OCI-LY1 (cell line): ENCODE results near the gene FANCD2.
"Not testable (repeated sequence)": the region's sequence is repeated elsewhere in the genome, so short reads cannot be mapped to it uniquely, and the experiment has no call there.

ENCODE experiments used
- H2AFZ ChIP-seq: fragments of 200-600 bp; sonication (generic), shearing (Covaris generic); 2 replicates; pipeline ENCODE4 v1.6.0; 2014; ENCODE audit warnings: antibody characterized with exemption, mild to moderate bottlenecking, low read length
- H3F3A ChIP-seq: fragments of 200-600 bp; sonication (generic), shearing (Covaris generic); 2 replicates; pipeline ENCODE4 v1.6.0; 2014; ENCODE audit warnings: mild to moderate bottlenecking, antibody characterized with exemption, low read length, moderate library complexity; ENCODE audit not compliant: insufficient read depth
- H3K27ac ChIP-seq: fragments of 200-600 bp; sonication (generic); 2 replicates; pipeline ENCODE4 v1.5.1; 2014; ENCODE audit warnings: low read length, mixed run types, mild to moderate bottlenecking, low read depth; ENCODE audit not compliant: poor library complexity, severe bottlenecking
- H3K27me3 ChIP-seq: fragments of 200-600 bp; sonication (generic); 2 replicates; pipeline ENCODE4 v1.6.0; 2014; ENCODE audit warnings: antibody characterized with exemption, mild to moderate bottlenecking, low read length, moderate library complexity; ENCODE audit not compliant: insufficient read depth
- H3K36me3 ChIP-seq: fragments of 200-600 bp; sonication (generic); 2 replicates; pipeline ENCODE4 v1.6.1; 2014; ENCODE audit warnings: mild to moderate bottlenecking, antibody characterized with exemption, low read length, moderate library complexity, mixed read lengths; ENCODE audit not compliant: insufficient read depth
- H3K4me1 ChIP-seq: fragments of 200-600 bp; sonication (generic); 2 replicates; pipeline ENCODE4 v1.5.1; 2014; ENCODE audit warnings: mild to moderate bottlenecking, low read length, moderate library complexity; ENCODE audit not compliant: insufficient read depth, severe bottlenecking
- H3K4me2 ChIP-seq: fragments of 200-600 bp; sonication (generic), shearing (Covaris generic); 2 replicates; pipeline ENCODE4 v1.6.1; 2014; ENCODE audit warnings: low read length
- H3K4me3 ChIP-seq: fragments of 200-600 bp; sonication (generic); 2 replicates; pipeline ENCODE4 v1.5.1; 2014; ENCODE audit warnings: low read length, low read depth, mild to moderate bottlenecking, mixed read lengths; ENCODE audit not compliant: poor library complexity, severe bottlenecking
- H3K79me2 ChIP-seq: fragments of 200-600 bp; shearing (Covaris generic); 2 replicates; pipeline ENCODE4 v1.6.1; 2016; ENCODE audit warnings: mixed run types, low read length, mixed read lengths; ENCODE audit not compliant: insufficient read depth
- H3K9ac ChIP-seq: fragments of 200-600 bp; sonication (generic), shearing (Covaris generic); 2 replicates; pipeline ENCODE4 v1.6.1; 2014; ENCODE audit warnings: mild to moderate bottlenecking, low read length, mixed read lengths
- H3K9me2 ChIP-seq: fragments of 200-600 bp; sonication (generic), shearing (Covaris generic); 2 replicates; pipeline ENCODE4 v1.6.1; 2014; ENCODE audit warnings: low read depth, mild to moderate bottlenecking, low read length, mixed read lengths
- H3K9me3 ChIP-seq: fragments of 200-600 bp; shearing (Covaris generic); 2 replicates; pipeline ENCODE4 v1.6.1; 2014; ENCODE audit warnings: low read length, mixed read lengths
- H4K20me1 ChIP-seq: fragments of 200-600 bp; sonication (generic), shearing (Covaris generic); 2 replicates; pipeline ENCODE4 v1.6.0; 2016; ENCODE audit warnings: mild to moderate bottlenecking, low read length; ENCODE audit not compliant: insufficient read depth
- EZH2 ChIP-seq: fragments of 200-600 bp; sonication (generic), shearing (Covaris generic); IDR thresholded peaks from 2 replicates; pipeline ENCODE4 v1.8.0; 2017; ENCODE audit warnings: borderline replicate concordance, mixed run types, mild to moderate bottlenecking, antibody characterized with exemption, low read length, moderate library complexity, mixed read lengths
- TF ChIP-seq, protein P1 (sequence below): fragments of 200-600 bp; sonication (generic), shearing (Covaris generic); IDR thresholded peaks from 2 replicates; pipeline ENCODE4 v1.5.1; 2017; ENCODE audit warnings: mild to moderate bottlenecking, antibody characterized with exemption, low read length, moderate library complexity, mixed read lengths

Gene FANCD2

DNA sequence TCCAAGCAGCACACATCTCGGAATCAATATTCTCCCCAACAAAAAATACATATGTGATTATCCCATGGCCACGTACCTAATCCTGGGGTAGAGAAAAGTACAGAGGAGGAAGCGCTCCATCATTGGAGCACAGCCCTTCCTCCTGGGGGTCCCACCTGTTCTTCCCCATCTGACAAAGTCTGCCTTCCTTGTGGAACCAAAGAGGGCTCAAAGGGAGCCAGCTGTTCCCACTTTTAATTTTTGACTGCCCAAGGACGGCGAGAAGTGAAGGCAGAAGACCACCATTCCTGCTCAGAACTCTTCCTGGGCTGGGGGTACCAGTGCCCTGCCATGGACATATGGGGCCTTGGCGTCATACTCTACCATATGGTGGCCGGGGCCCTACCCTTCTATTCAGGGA is 14.1 kb upstream of the FANCD2 start:
- no peak overlapping the region for H3K4me3 ChIP-seq
- H3K79me2 ChIP-seq, result no peaks in the 10 kb centered on the region
- H3K27me3 ChIP-seq, result no peaks in the 10 kb centered on the region
- H4K20me1 ChIP-seq, result no peaks in the 10 kb centered on the region
- peaks cover under 1% of the 10 kb centered on the region; the same call in 1 of the 2 replicates for H3K36me3 ChIP-seq
- H3K4me1 ChIP-seq, result peaks cover 39% of the 10 kb centered on the region
- H3F3A ChIP-seq, result no peaks in the 10 kb centered on the region
- no peak overlapping the region for H3K9ac ChIP-seq
- no peak overlapping the region for H3K27ac ChIP-seq
- H3K9me3 ChIP-seq, result no peaks in the 10 kb centered on the region
- H3K4me2 ChIP-seq, result no peak overlapping the region
- no peak for TF ChIP-seq EZH2
- TF ChIP-seq, protein P1, sequence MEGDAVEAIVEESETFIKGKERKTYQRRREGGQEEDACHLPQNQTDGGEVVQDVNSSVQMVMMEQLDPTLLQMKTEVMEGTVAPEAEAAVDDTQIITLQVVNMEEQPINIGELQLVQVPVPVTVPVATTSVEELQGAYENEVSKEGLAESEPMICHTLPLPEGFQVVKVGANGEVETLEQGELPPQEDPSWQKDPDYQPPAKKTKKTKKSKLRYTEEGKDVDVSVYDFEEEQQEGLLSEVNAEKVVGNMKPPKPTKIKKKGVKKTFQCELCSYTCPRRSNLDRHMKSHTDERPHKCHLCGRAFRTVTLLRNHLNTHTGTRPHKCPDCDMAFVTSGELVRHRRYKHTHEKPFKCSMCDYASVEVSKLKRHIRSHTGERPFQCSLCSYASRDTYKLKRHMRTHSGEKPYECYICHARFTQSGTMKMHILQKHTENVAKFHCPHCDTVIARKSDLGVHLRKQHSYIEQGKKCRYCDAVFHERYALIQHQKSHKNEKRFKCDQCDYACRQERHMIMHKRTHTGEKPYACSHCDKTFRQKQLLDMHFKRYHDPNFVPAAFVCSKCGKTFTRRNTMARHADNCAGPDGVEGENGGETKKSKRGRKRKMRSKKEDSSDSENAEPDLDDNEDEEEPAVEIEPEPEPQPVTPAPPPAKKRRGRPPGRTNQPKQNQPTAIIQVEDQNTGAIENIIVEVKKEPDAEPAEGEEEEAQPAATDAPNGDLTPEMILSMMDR, result no peak
- H2AFZ ChIP-seq, result no peak overlapping the region
- no peaks in the 10 kb centered on the region for H3K9me2 ChIP-seq

DNA sequence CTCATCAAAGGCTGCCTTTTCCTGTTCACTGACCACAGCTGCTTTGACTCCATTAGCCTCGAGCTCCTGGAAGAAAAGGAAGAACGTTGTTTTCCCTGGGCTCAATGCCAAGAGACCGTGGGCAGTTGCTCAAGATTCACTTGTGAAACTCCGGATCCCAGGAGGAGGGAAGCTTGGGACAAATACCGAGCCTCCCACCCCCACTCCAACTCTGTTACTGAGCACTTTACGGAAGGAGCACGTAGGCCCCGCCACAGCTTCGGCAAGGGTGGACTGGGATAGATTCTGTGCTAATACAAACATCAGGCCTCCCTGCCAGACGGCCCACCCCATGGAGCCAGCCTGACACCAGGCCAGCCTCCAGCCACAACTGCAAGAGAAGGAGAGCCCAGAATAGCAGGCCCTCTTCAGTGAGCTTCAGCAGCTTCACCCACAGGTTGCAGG is 10.8 kb upstream of the FANCD2 start:
- H3K4me2 ChIP-seq, result no peak overlapping the region
- H4K20me1 ChIP-seq, result no peaks in the 10 kb centered on the region
- no peak overlapping the region for H3K27ac ChIP-seq
- no peaks in the 10 kb centered on the region for H3F3A ChIP-seq
- no peaks in the 10 kb centered on the region for H3K9me2 ChIP-seq
- H3K9me3 ChIP-seq, result no peaks in the 10 kb centered on the region
- no peak overlapping the region for H3K4me3 ChIP-seq
- no peak overlapping the region for H3K9ac ChIP-seq
- peaks cover 9% of the 10 kb centered on the region for H3K4me1 ChIP-seq
- TF ChIP-seq EZH2, result no peak
- H3K36me3 ChIP-seq, result peaks cover 8% of the 10 kb centered on the region; the same call in 1 of the 2 replicates
- H3K79me2 ChIP-seq, result no peaks in the 10 kb centered on the region
- no peak overlapping the region for H2AFZ ChIP-seq
- no peaks in the 10 kb centered on the region for H3K27me3 ChIP-seq

DNA sequence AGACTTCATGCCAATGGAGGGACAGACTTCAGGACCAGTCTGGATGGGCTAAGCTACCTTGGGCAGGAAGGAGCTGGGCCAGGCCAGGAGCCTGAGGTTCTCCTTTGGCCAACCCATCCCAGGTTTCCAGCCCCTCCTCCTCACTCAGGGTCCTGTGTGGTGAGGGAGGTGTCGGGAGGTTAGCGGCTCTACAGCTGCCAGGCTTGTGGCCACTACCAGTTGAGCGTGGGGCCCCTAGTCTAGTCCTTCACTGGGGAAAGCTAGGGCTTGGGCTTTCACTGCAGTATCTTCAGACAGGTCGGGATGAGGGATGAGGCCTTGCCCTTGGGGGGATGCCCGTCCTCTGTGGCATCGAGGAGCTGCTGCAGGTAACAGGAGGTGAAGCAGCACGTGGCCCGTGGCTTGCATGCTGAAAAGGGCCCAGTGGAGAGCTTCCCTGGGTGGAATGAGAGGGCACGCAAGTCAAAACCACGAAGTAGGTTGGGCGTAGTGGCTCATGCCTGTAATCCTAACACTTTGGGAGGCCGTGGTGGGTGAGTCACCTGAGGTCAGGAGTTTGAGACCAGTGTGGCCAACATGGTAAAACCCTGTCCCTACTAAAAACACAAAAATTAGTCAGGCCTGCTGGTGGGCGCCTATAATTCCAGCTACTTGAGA is 8.5 kb upstream of the FANCD2 start:
- peaks cover 24% of the 10 kb centered on the region; the same call in 1 of the 2 replicates for H3K36me3 ChIP-seq
- TF ChIP-seq EZH2, result no peak
- TF ChIP-seq, protein P1, result no peak
- no peaks in the 10 kb centered on the region for H4K20me1 ChIP-seq
- H3K4me1 ChIP-seq, result no peaks in the 10 kb centered on the region
- no peaks in the 10 kb centered on the region for H3K9me3 ChIP-seq
- H3K27me3 ChIP-seq, result no peaks in the 10 kb centered on the region
- no peak overlapping the region for H3K4me3 ChIP-seq
- H3K4me2 ChIP-seq, result no peak overlapping the region
- no peaks in the 10 kb centered on the region for H3K9me2 ChIP-seq
- no peak overlapping the region for H3K27ac ChIP-seq
- no peak overlapping the region for H2AFZ ChIP-seq
- no peaks in the 10 kb centered on the region for H3F3A ChIP-seq
- H3K9ac ChIP-seq, result no peak overlapping the region
- no peaks in the 10 kb centered on the region for H3K79me2 ChIP-seq

DNA sequence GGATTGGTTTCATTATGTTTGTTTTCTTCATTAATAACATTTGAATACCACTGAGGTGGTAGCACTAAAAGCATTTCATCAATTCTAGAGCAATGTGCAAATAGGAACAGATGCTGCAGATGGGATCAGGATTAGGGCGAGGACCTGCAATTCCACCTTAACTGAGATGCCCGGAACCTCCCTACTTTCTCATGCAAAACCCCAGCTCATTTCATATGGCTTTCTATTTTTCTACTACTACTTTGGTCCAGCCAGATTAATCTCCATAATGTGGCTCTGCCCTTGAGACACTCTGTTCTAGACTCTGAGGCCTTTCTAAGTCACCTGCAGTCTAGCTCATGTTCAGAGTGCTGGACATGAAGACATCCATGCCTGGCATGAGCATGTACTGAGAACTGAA is 7.4 kb upstream of the FANCD2 start:
- not testable (repeated sequence) for H4K20me1 ChIP-seq, H3K4me1 ChIP-seq, H2AFZ ChIP-seq, H3K9me3 ChIP-seq, H3K4me2 ChIP-seq, H3K9me2 ChIP-seq, H3K9ac ChIP-seq, H3K79me2 ChIP-seq, H3K4me3 ChIP-seq, H3K27ac ChIP-seq, H3K27me3 ChIP-seq, H3F3A ChIP-seq
- H3K36me3 ChIP-seq, result peaks cover 31% of the 10 kb centered on the region; the same call in 1 of the 2 replicates
